ENCODE measurements around the gene ARL17A.
"Not testable (repeated sequence)": the region's sequence is repeated elsewhere in the genome, so short reads cannot be mapped to it uniquely, and the experiment has no call there.

DNA sequence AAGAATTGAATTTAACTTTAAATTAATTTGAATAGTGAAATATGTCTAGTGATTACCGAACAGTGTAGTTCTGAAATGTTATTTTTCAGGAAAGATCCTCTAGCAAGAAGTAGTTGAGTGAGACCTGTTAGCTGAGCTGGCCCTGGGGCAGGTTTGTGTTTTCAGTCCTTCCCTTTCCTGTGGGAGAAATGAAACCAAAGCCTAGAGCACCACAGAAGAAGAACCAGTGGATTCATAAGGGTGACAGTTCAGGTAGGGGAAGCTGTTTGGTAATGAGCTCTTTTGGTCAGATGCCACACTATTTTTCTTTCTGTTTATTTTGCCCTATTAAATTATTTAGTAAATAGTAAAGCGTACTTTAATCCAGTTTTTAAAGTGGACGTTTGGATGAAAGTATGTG is 37.6 kb upstream of the ARL17A start:
- TF ChIP-seq, protein P1, sequence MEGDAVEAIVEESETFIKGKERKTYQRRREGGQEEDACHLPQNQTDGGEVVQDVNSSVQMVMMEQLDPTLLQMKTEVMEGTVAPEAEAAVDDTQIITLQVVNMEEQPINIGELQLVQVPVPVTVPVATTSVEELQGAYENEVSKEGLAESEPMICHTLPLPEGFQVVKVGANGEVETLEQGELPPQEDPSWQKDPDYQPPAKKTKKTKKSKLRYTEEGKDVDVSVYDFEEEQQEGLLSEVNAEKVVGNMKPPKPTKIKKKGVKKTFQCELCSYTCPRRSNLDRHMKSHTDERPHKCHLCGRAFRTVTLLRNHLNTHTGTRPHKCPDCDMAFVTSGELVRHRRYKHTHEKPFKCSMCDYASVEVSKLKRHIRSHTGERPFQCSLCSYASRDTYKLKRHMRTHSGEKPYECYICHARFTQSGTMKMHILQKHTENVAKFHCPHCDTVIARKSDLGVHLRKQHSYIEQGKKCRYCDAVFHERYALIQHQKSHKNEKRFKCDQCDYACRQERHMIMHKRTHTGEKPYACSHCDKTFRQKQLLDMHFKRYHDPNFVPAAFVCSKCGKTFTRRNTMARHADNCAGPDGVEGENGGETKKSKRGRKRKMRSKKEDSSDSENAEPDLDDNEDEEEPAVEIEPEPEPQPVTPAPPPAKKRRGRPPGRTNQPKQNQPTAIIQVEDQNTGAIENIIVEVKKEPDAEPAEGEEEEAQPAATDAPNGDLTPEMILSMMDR (IDR thresholded peaks at IDR 0.05): not testable (repeated sequence)
- TF ChIP-seq ZFX (IDR thresholded peaks at IDR 0.05; ENCODE audit: borderline replicate concordance): not testable (repeated sequence)
